Activated naive CD8-positive, alpha-beta T cell treated with anti-CD3 and anti-CD28 coated beads for 36 hours (primary cell): ENCODE results near the gene PRG2. TPM values are rescaled to one million over a fixed set of nuclear protein-coding genes. Genes with fewer than 3 reads are reported as not detected.

Experiments used
- DNase-seq: peaks from one replicate; pipeline ENCODE4 v3.0.0; 2021
- H3K27ac Mint-ChIP-seq: one replicate; pipeline ENCODE4 v1.8.0; 2022; ENCODE audit warnings: mild to moderate bottlenecking, moderate library complexity, mixed read lengths
- H3K27me3 Mint-ChIP-seq: one replicate; pipeline ENCODE4 v1.8.0; 2022; ENCODE audit warnings: mild to moderate bottlenecking, mixed read lengths
- H3K36me3 Mint-ChIP-seq: one replicate; pipeline ENCODE4 v1.8.0; 2021; ENCODE audit warnings: mild to moderate bottlenecking, mixed read lengths
- H3K4me1 Mint-ChIP-seq: one replicate; pipeline ENCODE4 v1.8.0; 2021; ENCODE audit warnings: mixed read lengths
- H3K4me3 Mint-ChIP-seq: one replicate; pipeline ENCODE4 v1.8.0; 2022; ENCODE audit warnings: mild to moderate bottlenecking, moderate library complexity, mixed read lengths
- H3K9me3 Mint-ChIP-seq: one replicate; pipeline ENCODE4 v1.8.0; 2022; ENCODE audit warnings: mixed read lengths
- total RNA-seq, 2 experiments: library from RNA; stranded (reverse); gene quantifications; one replicate each; pipeline ENCODE4 v1.2.3, GENCODE V29; 2021

The PRG2 gene
- total RNA-seq, 2 experiments from 2014 or later: 0.54 to 2.1 TPM

- Mint-ChIP-seq H3K4me3 (no peak overlapping the region), H3K27me3 (peaks cover 7% of the 10 kb centered on the region), H3K9me3 (no peaks in the 10 kb centered on the region), H3K36me3 (no peaks in the 10 kb centered on the region), H3K27ac (no peak overlapping the region), H3K4me1 (peaks cover 3% of the 10 kb centered on the region)
- no peak for DNase-seq
These were observed 32.6 kb downstream of the PRG2 start for GRCh38 chr11:57357856-57358255.

- no peaks in the 10 kb centered on the region for H3K36me3 Mint-ChIP-seq
- peaks cover 3% of the 10 kb centered on the region for H3K4me1 Mint-ChIP-seq
- H3K4me3 Mint-ChIP-seq: no peak overlapping the region
- no peak for DNase-seq
- H3K27me3 Mint-ChIP-seq: peaks cover 7% of the 10 kb centered on the region
- H3K9me3 Mint-ChIP-seq: no peaks in the 10 kb centered on the region
- H3K27ac Mint-ChIP-seq: no peak overlapping the region
These were observed 33.1 kb downstream of the PRG2 start for GRCh38 chr11:57357310-57357709.

GRCh38 chr11:57356268-57356667 lies 34.2 kb downstream of the PRG2 start:
- no peaks in the 10 kb centered on the region for H3K36me3 Mint-ChIP-seq
- no peak for DNase-seq
- H3K9me3 Mint-ChIP-seq: peaks cover 4% of the 10 kb centered on the region
- H3K4me1 Mint-ChIP-seq: peaks cover 3% of the 10 kb centered on the region
- peaks cover 11% of the 10 kb centered on the region for H3K27me3 Mint-ChIP-seq
- H3K4me3 Mint-ChIP-seq: no peak overlapping the region
- H3K27ac Mint-ChIP-seq: no peak overlapping the region

- no peak for DNase-seq
- Mint-ChIP-seq H3K4me1 (peaks cover 3% of the 10 kb centered on the region), H3K4me3 (no peak overlapping the region), H3K27ac (no peak overlapping the region), H3K9me3 (peaks cover 5% of the 10 kb centered on the region), H3K36me3 (no peaks in the 10 kb centered on the region), H3K27me3 (peaks cover 15% of the 10 kb centered on the region)
These were observed 35.8 kb downstream of the PRG2 start for GRCh38 chr11:57354699-57355098.

GRCh38 chr11:57353852-57354251 lies 36.6 kb downstream of the PRG2 start:
- Mint-ChIP-seq H3K9me3 (peaks cover 5% of the 10 kb centered on the region), H3K4me1 (peaks cover 3% of the 10 kb centered on the region), H3K27ac (no peak overlapping the region), H3K27me3 (peaks cover 15% of the 10 kb centered on the region), H3K4me3 (no peak overlapping the region), H3K36me3 (no peaks in the 10 kb centered on the region)
- no peak for DNase-seq

GRCh38 chr11:57353446-57353845 lies 37.0 kb downstream of the PRG2 start:
- H3K27me3 Mint-ChIP-seq: peaks cover 15% of the 10 kb centered on the region
- H3K27ac Mint-ChIP-seq: no peak overlapping the region
- H3K36me3 Mint-ChIP-seq: no peaks in the 10 kb centered on the region
- no peak overlapping the region for H3K4me3 Mint-ChIP-seq
- no peak for DNase-seq
- peaks cover 5% of the 10 kb centered on the region for H3K9me3 Mint-ChIP-seq
- H3K4me1 Mint-ChIP-seq: peaks cover 3% of the 10 kb centered on the region

GRCh38 chr11:57353036-57353435 lies 37.4 kb downstream of the PRG2 start:
- H3K36me3 Mint-ChIP-seq: no peaks in the 10 kb centered on the region
- peaks cover 3% of the 10 kb centered on the region for H3K4me1 Mint-ChIP-seq
- H3K4me3 Mint-ChIP-seq: no peak overlapping the region
- H3K27ac Mint-ChIP-seq: no peak overlapping the region
- peaks cover 15% of the 10 kb centered on the region for H3K27me3 Mint-ChIP-seq
- peaks cover 5% of the 10 kb centered on the region for H3K9me3 Mint-ChIP-seq
- no peak for DNase-seq

- peaks cover 12% of the 10 kb centered on the region for H3K27me3 Mint-ChIP-seq
- H3K36me3 Mint-ChIP-seq: no peaks in the 10 kb centered on the region
- H3K9me3 Mint-ChIP-seq: peaks cover 5% of the 10 kb centered on the region
- H3K4me1 Mint-ChIP-seq: peaks cover 3% of the 10 kb centered on the region
- no peak overlapping the region for H3K27ac Mint-ChIP-seq
- H3K4me3 Mint-ChIP-seq: no peak overlapping the region
- DNase-seq: peak; percentile 62
These were observed 40.8 kb downstream of the PRG2 start for GRCh38 chr11:57349491-57350274.

GRCh38 chr11:57348636-57349313 lies 41.7 kb downstream of the PRG2 start:
- Mint-ChIP-seq H3K27me3 (peaks cover 8% of the 10 kb centered on the region), H3K27ac (no peak overlapping the region), H3K9me3 (peaks cover 5% of the 10 kb centered on the region)

GRCh38 chr11:57348052-57348451 lies 42.4 kb downstream of the PRG2 start:
- Mint-ChIP-seq H3K36me3 (no peaks in the 10 kb centered on the region), H3K27ac (no peak overlapping the region), H3K4me3 (no peak overlapping the region), H3K9me3 (peaks cover 5% of the 10 kb centered on the region), H3K27me3 (peaks cover 8% of the 10 kb centered on the region), H3K4me1 (peaks cover 3% of the 10 kb centered on the region)
- DNase-seq: no peak

More at GRCh38 chr11:57348636-57349313, 41.7 kb downstream of the PRG2 start:
- H3K4me3 Mint-ChIP-seq: no peak overlapping the region
- no peaks in the 10 kb centered on the region for H3K36me3 Mint-ChIP-seq
- H3K4me1 Mint-ChIP-seq: peaks cover 3% of the 10 kb centered on the region
- no peak for DNase-seq

- Mint-ChIP-seq H3K27me3 (peaks cover 8% of the 10 kb centered on the region), H3K9me3 (peaks cover 5% of the 10 kb centered on the region), H3K27ac (no peak overlapping the region), H3K4me3 (no peak overlapping the region), H3K36me3 (no peaks in the 10 kb centered on the region), H3K4me1 (peaks cover 3% of the 10 kb centered on the region)
- DNase-seq: no peak
These were observed 43.1 kb downstream of the PRG2 start for GRCh38 chr11:57347336-57347735.

- peak; percentile 51 for DNase-seq
- no peak overlapping the region for H3K27ac Mint-ChIP-seq
- peaks cover 3% of the 10 kb centered on the region for H3K27me3 Mint-ChIP-seq
- H3K9me3 Mint-ChIP-seq: no peaks in the 10 kb centered on the region
- H3K36me3 Mint-ChIP-seq: no peaks in the 10 kb centered on the region
- H3K4me1 Mint-ChIP-seq: peaks cover 3% of the 10 kb centered on the region
- no peak overlapping the region for H3K4me3 Mint-ChIP-seq
These were observed 44.8 kb downstream of the PRG2 start for GRCh38 chr11:57345555-57346211.

- H3K4me3 Mint-ChIP-seq: no peak overlapping the region
- H3K9me3 Mint-ChIP-seq: no peaks in the 10 kb centered on the region
- no peak overlapping the region for H3K27ac Mint-ChIP-seq
- no peak for DNase-seq
- H3K36me3 Mint-ChIP-seq: no peaks in the 10 kb centered on the region
- H3K4me1 Mint-ChIP-seq: peaks cover 3% of the 10 kb centered on the region
- peaks cover 5% of the 10 kb centered on the region for H3K27me3 Mint-ChIP-seq
These were observed 45.6 kb downstream of the PRG2 start for GRCh38 chr11:57344826-57345225.

GRCh38 chr11:57343825-57344224 lies 46.6 kb downstream of the PRG2 start:
- H3K27ac Mint-ChIP-seq: no peak overlapping the region
- H3K4me1 Mint-ChIP-seq: peaks cover 3% of the 10 kb centered on the region
- peaks cover 4% of the 10 kb centered on the region for H3K27me3 Mint-ChIP-seq
- DNase-seq: no peak
- no peaks in the 10 kb centered on the region for H3K9me3 Mint-ChIP-seq
- H3K4me3 Mint-ChIP-seq: no peak overlapping the region
- no peaks in the 10 kb centered on the region for H3K36me3 Mint-ChIP-seq

GRCh38 chr11:57342702-57343101 lies 47.7 kb downstream of the PRG2 start:
- H3K27me3 Mint-ChIP-seq: peaks cover 4% of the 10 kb centered on the region
- no peaks in the 10 kb centered on the region for H3K9me3 Mint-ChIP-seq
- H3K4me3 Mint-ChIP-seq: no peak overlapping the region
- peaks cover 3% of the 10 kb centered on the region for H3K4me1 Mint-ChIP-seq
- no peaks in the 10 kb centered on the region for H3K36me3 Mint-ChIP-seq
- H3K27ac Mint-ChIP-seq: no peak overlapping the region
- no peak for DNase-seq
